Measurements from ENCODE around the gene OR8D2.

DNA sequence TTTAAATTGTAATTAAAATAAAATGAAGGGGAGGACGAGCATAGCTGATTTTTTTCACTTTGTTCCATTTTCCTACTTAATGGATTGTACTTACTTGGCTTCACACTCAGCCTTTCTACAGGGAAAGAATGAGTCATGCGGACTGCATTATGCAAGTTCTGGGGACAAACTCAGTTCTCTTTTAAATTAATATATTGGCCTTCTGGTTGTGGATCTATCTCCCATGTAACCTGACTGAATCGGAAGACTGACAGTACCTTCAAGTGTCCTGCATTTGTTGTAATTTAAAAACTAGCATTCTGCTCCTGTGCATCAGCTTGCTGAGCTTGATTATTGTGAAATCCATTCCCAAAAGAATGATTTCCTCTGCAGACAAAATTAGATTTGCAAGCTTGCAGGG is 18.4 kb downstream of the OR8D2 start:
- no peak for TF ChIP-seq EP300 (IDR thresholded peaks at IDR 0.05)
- TF ChIP-seq, protein P1, sequence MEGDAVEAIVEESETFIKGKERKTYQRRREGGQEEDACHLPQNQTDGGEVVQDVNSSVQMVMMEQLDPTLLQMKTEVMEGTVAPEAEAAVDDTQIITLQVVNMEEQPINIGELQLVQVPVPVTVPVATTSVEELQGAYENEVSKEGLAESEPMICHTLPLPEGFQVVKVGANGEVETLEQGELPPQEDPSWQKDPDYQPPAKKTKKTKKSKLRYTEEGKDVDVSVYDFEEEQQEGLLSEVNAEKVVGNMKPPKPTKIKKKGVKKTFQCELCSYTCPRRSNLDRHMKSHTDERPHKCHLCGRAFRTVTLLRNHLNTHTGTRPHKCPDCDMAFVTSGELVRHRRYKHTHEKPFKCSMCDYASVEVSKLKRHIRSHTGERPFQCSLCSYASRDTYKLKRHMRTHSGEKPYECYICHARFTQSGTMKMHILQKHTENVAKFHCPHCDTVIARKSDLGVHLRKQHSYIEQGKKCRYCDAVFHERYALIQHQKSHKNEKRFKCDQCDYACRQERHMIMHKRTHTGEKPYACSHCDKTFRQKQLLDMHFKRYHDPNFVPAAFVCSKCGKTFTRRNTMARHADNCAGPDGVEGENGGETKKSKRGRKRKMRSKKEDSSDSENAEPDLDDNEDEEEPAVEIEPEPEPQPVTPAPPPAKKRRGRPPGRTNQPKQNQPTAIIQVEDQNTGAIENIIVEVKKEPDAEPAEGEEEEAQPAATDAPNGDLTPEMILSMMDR (IDR thresholded peaks at IDR 0.05): no peak
